Vagina (tissue), 2 donors: Measurements from ENCODE around the gene TIMM10. TPM values are rescaled to one million over a fixed set of nuclear protein-coding genes. Genes with fewer than 3 reads are reported as not detected.
"Not testable (repeated sequence)": the region's sequence is repeated elsewhere in the genome, so short reads cannot be mapped to it uniquely, and the experiment has no call there.

Source experiments
- DNase-seq, 2 donors: peaks; one replicate each; pipeline ENCODE4 v3.0.0-alpha.2; 2017; ENCODE audit errors: extremely low spot score in 2 of 2
- H3K27ac ChIP-seq: fragments of 200-600 bp; sonication (generic); one replicate; pipeline ENCODE4 v1.5.1; 2019
- H3K27me3 ChIP-seq: fragments of 200-600 bp; sonication (generic); one replicate; pipeline ENCODE4 v1.5.1; 2019
- H3K36me3 ChIP-seq, 2 donors: fragments of 200-600 bp; sonication (generic); one replicate each; pipeline ENCODE4 v1.5.1; 2017 to 2019
- H3K4me1 ChIP-seq: fragments of 200-600 bp; sonication (generic); one replicate; pipeline ENCODE4 v1.5.1; 2019
- H3K4me3 ChIP-seq, 2 donors: fragments of 200-600 bp; sonication (generic); 1 replicate in 1 of 2; 2 replicates in 1 of 2; pipeline ENCODE4 v1.5.1; 2016 to 2019
- H3K9me3 ChIP-seq: fragments of 200-600 bp; sonication (generic); one replicate; pipeline ENCODE4 v1.5.1; 2019
- POLR2A ChIP-seq, 2 donors: fragments of 450-650 bp; IDR thresholded peaks; one replicate each; pipeline ENCODE4 v1.6.1; 2017; ENCODE audit warnings: antibody characterized with exemption in 2 of 2, mild to moderate bottlenecking in 2 of 2, moderate library complexity in 2 of 2
- POLR2AphosphoS5 ChIP-seq, 2 donors: sonication (generic); formaldehyde crosslinking; IDR thresholded peaks; one replicate each; pipeline ENCODE4 v1.9.0; 2017; ENCODE audit warnings: antibody characterized with exemption in 2 of 2, mild to moderate bottlenecking in 2 of 2, low read depth in 1 of 2; ENCODE audit not compliant: insufficient read depth in 1 of 2
- intact Hi-C: fragments of 100-400 bp; cut with DNase I; formaldehyde crosslinking; loops from one replicate; pipeline ENCODE4 v1.15.1; 2023
- total RNA-seq: library from RNA; depleted of rRNA; stranded (reverse); fragments of >200 nt; gene quantifications from one replicate; pipeline ENCODE4 v1.2.3, GENCODE V29; 2016
- TF ChIP-seq, protein P1 (sequence below), 3 experiments: fragments of 450-650 bp in 2 of 3; fragments of 200-600 bp in 1 of 3; sonication (generic) in 1 of 3; IDR thresholded peaks; one replicate each; pipeline ENCODE4 v1.5.1; 2017 to 2019; ENCODE audit warnings: antibody characterized with exemption in 3 of 3, mild to moderate bottlenecking in 2 of 3, moderate library complexity in 2 of 3

The TIMM10 gene
- total RNA-seq, 1 donor from 2014 or later: 45.2 TPM

DNA sequence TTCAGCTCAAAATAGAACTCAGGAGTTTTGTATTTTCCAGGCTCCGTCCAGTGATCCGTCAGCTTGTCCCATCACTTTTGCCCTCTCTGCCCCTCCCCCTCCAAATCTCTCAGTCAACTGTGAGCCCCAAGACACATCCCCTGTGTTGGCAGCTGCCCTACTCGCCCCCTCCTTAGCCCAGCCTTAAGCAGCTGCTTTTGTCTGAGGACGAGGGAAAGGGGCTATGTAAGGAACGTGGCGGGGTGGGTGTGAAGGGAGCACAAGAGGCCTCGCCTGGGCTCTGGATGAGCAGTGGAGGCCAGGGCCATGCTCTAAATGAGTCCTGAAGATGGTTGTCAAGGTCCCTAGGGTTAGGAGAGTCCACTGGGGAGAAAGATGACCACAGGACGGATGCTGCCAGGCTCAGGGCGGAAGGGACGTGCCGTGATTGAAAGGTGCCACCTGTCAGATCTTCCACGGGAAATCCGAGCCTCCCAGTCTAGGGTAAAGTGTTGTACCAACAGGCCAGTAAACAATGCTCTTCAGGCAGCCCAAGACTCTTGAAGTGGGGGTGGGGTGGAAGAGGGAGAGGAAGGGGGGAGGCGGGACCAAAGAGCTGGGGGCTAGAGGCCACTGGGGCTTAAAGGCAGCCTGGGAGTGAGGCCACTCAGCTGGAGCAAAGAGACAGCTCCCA is 6.5 kb upstream of the TIMM10 start, which contains the start of gene SMTNL1:
SMTNL1 (plus strand) TSS at position 649 of the 673 bp plus-strand sequence. CDS start 5,048 bp downstream, outside the sequence.
- intact Hi-C loops: no loop called here
- no peaks in the 10 kb centered on the region for H3K4me1 ChIP-seq
- no peak within 1 kb of the TSS for H3K27ac ChIP-seq
- no peaks in the 10 kb centered on the region for H3K27me3 ChIP-seq
- H3K36me3 ChIP-seq: no peaks in the 10 kb centered on the region
- no peak within 1 kb of the TSS for H3K4me3 ChIP-seq
- no peak for DNase-seq
- H3K9me3 ChIP-seq: no peaks in the 10 kb centered on the region
- TF ChIP-seq POLR2AphosphoS5 (IDR thresholded peaks at IDR 0.05; ENCODE audit: insufficient read depth in 1 of 2, low read depth in 1 of 2) (no peak), POLR2A (IDR thresholded peaks at IDR 0.05) (no peak)
- TF ChIP-seq, protein P1, sequence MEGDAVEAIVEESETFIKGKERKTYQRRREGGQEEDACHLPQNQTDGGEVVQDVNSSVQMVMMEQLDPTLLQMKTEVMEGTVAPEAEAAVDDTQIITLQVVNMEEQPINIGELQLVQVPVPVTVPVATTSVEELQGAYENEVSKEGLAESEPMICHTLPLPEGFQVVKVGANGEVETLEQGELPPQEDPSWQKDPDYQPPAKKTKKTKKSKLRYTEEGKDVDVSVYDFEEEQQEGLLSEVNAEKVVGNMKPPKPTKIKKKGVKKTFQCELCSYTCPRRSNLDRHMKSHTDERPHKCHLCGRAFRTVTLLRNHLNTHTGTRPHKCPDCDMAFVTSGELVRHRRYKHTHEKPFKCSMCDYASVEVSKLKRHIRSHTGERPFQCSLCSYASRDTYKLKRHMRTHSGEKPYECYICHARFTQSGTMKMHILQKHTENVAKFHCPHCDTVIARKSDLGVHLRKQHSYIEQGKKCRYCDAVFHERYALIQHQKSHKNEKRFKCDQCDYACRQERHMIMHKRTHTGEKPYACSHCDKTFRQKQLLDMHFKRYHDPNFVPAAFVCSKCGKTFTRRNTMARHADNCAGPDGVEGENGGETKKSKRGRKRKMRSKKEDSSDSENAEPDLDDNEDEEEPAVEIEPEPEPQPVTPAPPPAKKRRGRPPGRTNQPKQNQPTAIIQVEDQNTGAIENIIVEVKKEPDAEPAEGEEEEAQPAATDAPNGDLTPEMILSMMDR (IDR thresholded peaks at IDR 0.05): no peak

DNA sequence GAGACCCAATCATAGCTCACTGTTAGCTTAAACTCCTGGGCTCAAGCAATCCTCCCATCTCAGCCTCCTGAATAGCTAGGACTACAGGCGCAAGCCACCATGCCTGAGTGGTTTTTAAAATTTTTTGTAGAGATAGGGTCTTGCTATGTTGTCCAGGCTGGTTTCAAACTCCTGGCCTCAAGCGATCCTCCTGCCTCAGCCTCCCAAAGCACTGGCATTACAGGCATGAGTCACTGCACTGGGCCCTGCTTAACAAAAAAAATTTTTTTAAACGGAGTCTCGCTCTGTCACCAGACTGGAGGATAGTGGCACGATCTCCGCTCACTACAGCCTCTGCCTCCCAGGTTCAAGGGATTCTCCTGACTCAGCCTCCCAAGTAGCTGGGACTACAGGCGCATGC is 3.9 kb upstream of the TIMM10 start:
- H3K36me3 ChIP-seq, DNase-seq, H3K27ac ChIP-seq, H3K4me1 ChIP-seq, H3K27me3 ChIP-seq, H3K4me3 ChIP-seq, intact Hi-C loops, H3K9me3 ChIP-seq: not testable (repeated sequence)

- Histone ChIP-seq H3K4me1 (peaks cover 12% of the 10 kb centered on the region), H3K27me3 (no peaks in the 10 kb centered on the region), H3K27ac (peak overlapping the region; percentile 57), H3K4me3 (peak overlapping the region; percentile 62 to 82), H3K36me3 (no peaks in the 10 kb centered on the region), H3K9me3 (no peaks in the 10 kb centered on the region)
- intact Hi-C loops: no loop called here
- no peak for DNase-seq
- TF ChIP-seq POLR2AphosphoS5 (IDR thresholded peaks at IDR 0.05; ENCODE audit: insufficient read depth in 1 of 2, low read depth in 1 of 2): no peak
- no peak for TF ChIP-seq POLR2A (IDR thresholded peaks at IDR 0.05)
- TF ChIP-seq, protein P1 (IDR thresholded peaks at IDR 0.05): no peak
These were observed 349 bp downstream of the TIMM10 start for GRCh38 chr11:57530215-57530595.

DNA sequence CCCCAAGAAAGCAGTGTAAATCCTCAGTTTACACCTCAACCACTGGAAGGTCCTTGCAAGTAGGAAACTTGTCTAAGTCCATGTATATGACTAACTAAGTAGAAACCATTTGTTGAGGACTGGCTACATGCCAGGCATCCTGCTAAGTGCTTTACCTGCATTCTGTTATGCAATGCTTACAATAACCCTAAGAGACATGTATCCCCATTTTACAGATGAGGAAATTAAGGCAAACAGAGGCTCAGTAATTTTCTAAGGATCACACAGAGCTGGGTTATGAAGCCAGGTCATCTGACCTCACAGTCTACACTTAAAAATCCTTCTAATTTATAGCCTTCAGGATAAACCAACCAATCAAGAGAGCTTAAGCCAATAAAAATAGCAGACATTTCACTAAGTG is 1.5 kb downstream of the TIMM10 start:
- Histone ChIP-seq H3K4me3 (no peak overlapping the region), H3K4me1 (peaks cover 12% of the 10 kb centered on the region), H3K9me3 (no peaks in the 10 kb centered on the region), H3K27ac (no peak overlapping the region), H3K27me3 (no peaks in the 10 kb centered on the region), H3K36me3 (no peaks in the 10 kb centered on the region)
- DNase-seq: no peak
- intact Hi-C loops: loop anchor here (5.0 to 10.0 kb wide), 2 partner anchors 37 to 184 kb away; no protein-coding TSS in a partner anchor
- TF ChIP-seq, protein P1 (IDR thresholded peaks at IDR 0.05): no peak
- TF ChIP-seq POLR2AphosphoS5 (IDR thresholded peaks at IDR 0.05; ENCODE audit: insufficient read depth in 1 of 2, low read depth in 1 of 2) (no peak), POLR2A (IDR thresholded peaks at IDR 0.05) (no peak)

GRCh38 chr11:57527056-57527631 is 3.4 kb downstream of the TIMM10 start:
- Histone ChIP-seq H3K4me1 (peaks cover 12% of the 10 kb centered on the region), H3K9me3 (no peaks in the 10 kb centered on the region), H3K4me3 (no peak overlapping the region), H3K36me3 (no peaks in the 10 kb centered on the region), H3K27me3 (no peaks in the 10 kb centered on the region), H3K27ac (no peak overlapping the region)
- intact Hi-C loops: loop anchor here (2.0 to 10.0 kb wide), 3 partner anchors 35 to 182 kb away; no protein-coding TSS in a partner anchor
- DNase-seq: no peak
- TF ChIP-seq, protein P1 (IDR thresholded peaks at IDR 0.05): peak; percentile 78 to 91 (median 89)
- TF ChIP-seq POLR2A (IDR thresholded peaks at IDR 0.05) (no peak), POLR2AphosphoS5 (IDR thresholded peaks at IDR 0.05; ENCODE audit: insufficient read depth in 1 of 2, low read depth in 1 of 2) (no peak)
